Gastroesophageal sphincter (tissue), 3 donors: ENCODE results near the gene ASB16.

Experiments
- POLR2A ChIP-seq, 2 donors: fragments of 450-650 bp; IDR thresholded peaks; one replicate each; pipeline ENCODE4 v1.6.1; 2017; ENCODE audit warnings: antibody characterized with exemption in 2 of 2, mild to moderate bottlenecking in 2 of 2, moderate library complexity in 1 of 2
- POLR2AphosphoS5 ChIP-seq: sonication (generic); formaldehyde crosslinking; IDR thresholded peaks from one replicate; pipeline ENCODE4 v1.6.1; 2017; ENCODE audit warnings: antibody characterized with exemption
- TF ChIP-seq, protein P1 (sequence below), 4 experiments: fragments of 200-600 bp in 2 of 4; fragments of 450-650 bp in 2 of 4; sonication (generic) in 1 of 4; IDR thresholded peaks; one replicate each; pipeline ENCODE4 v1.5.1; 2017 to 2019; ENCODE audit warnings: antibody characterized with exemption in 4 of 4, mild to moderate bottlenecking in 2 of 4, moderate library complexity in 2 of 4

DNA sequence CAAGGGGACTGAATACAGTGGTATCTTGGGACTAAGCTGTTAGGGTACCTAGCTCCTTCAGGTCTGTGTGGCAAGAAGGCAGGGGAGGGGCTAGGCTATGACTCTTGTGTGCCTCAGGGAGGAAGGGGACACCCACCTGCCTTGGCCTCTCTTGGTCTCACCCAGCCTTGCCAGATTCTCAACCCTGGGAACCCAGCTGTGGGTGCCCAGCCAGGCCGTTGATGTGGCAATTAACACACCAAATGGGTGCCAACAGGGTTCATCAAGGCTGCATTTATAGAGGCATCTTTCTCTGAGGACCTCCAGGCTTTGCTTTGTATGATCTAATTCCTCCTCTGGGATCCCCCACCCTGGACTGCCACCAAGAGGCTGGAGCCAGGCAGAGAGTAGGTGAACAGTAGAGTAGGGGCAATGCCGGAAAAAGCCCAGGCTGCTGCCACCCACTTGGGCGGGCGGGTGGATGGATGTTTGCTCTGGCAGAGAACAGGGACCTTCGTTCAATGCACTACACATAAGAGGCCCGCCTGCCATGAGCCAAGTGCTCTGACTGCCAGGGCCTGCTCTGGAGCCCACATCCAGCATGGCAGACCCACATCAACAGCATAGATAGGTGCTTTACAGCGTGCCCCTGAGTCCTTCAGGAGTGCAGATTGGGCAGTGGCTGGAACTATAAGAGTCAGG, 3.2 kb upstream of the ASB16 start:
- TF ChIP-seq, protein P1, sequence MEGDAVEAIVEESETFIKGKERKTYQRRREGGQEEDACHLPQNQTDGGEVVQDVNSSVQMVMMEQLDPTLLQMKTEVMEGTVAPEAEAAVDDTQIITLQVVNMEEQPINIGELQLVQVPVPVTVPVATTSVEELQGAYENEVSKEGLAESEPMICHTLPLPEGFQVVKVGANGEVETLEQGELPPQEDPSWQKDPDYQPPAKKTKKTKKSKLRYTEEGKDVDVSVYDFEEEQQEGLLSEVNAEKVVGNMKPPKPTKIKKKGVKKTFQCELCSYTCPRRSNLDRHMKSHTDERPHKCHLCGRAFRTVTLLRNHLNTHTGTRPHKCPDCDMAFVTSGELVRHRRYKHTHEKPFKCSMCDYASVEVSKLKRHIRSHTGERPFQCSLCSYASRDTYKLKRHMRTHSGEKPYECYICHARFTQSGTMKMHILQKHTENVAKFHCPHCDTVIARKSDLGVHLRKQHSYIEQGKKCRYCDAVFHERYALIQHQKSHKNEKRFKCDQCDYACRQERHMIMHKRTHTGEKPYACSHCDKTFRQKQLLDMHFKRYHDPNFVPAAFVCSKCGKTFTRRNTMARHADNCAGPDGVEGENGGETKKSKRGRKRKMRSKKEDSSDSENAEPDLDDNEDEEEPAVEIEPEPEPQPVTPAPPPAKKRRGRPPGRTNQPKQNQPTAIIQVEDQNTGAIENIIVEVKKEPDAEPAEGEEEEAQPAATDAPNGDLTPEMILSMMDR (IDR thresholded peaks at IDR 0.05) = no peak
- TF ChIP-seq POLR2A (IDR thresholded peaks at IDR 0.05) = no peak
- TF ChIP-seq POLR2AphosphoS5 = no peak
